NB4 (cell line): ENCODE results near the gene SYVN1.

Experiments
- CTCF ChIP-seq: IDR thresholded peaks from one replicate; pipeline ENCODE4 v1.5.1; 2012; ENCODE audit warnings: low read depth, low read length
- POLR2A ChIP-seq: IDR thresholded peaks from 2 replicates; pipeline ENCODE4 v1.6.1; 2011; ENCODE audit warnings: mild to moderate bottlenecking; ENCODE audit not compliant: insufficient read length; ENCODE audit errors: extremely low read depth
- TF ChIP-seq, protein P1 (sequence below): IDR thresholded peaks from 2 replicates; pipeline ENCODE4 v1.6.1; 2011; ENCODE audit warnings: low read depth, low read length

DNA sequence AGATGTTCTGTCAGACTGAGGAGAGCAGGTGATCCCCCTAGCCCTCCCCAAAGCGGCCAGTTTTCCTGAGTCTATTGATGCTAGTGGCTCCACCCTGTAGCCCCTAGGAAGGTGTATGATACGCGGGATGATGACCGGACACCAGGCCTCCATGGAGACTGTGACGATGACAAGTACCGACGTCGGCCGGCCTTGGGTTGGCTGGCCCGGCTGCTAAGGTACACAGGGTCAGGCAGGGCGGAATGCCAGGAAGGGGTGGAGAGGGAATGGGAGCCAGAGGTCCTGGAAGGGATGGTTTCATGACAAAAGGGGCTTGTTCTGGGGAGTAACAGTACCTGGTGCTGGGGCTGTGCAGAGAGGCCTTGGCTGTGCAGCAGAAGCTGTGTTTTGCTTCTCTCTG is 47.1 kb downstream of the SYVN1 start:
- TF ChIP-seq CTCF = no peak
- TF ChIP-seq, protein P1, sequence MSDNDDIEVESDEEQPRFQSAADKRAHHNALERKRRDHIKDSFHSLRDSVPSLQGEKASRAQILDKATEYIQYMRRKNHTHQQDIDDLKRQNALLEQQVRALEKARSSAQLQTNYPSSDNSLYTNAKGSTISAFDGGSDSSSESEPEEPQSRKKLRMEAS = no peak
- no peak for TF ChIP-seq POLR2A
